IPS-18c (cell line): Measurements from ENCODE around the gene C11orf65.

Experiments used
- H3K4me3 ChIP-seq: 2 replicates; pipeline ENCODE4 v1.7.0; 2013; ENCODE audit warnings: low read depth, mild to moderate bottlenecking, low read length, moderate library complexity; ENCODE audit not compliant: insufficient read depth
- H3K9me3 ChIP-seq: one replicate; pipeline ENCODE4 v1.6.1; 2013; ENCODE audit warnings: mild to moderate bottlenecking, low read length, moderate library complexity; ENCODE audit not compliant: control insufficient read depth, insufficient read depth

The C11orf65 gene

DNA sequence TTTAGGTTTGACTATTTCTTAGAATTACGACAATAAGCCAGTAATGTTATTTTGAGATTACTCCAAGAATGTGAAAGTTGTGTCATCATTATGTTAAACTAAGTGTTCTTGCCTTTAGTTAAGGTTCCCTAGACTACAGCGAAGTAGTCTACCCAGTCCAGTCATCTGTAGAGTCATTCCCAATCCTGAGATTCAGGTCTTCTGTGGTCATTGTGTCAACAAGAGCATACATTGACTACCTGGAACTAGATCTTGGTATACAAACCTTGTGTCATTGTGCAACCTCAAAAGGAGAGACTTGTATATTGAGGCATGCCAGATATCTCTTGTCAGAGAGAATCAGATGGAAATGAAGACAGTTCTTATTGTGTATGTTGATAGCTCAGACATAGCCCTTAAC, 128.6 kb downstream of the C11orf65 start:
- no peaks in the 10 kb centered on the region for H3K9me3 ChIP-seq

GRCh38 chr11:108333403-108333899, 133.9 kb downstream of the C11orf65 start:
- H3K4me3 ChIP-seq, result no peak overlapping the region
- no peaks in the 10 kb centered on the region for H3K9me3 ChIP-seq

More for the DNA sequence above, 128.6 kb downstream of the C11orf65 start:
- H3K4me3 ChIP-seq, result no peak overlapping the region
